ENCODE results near the gene PACS2. TPM values are rescaled to one million over a fixed set of nuclear protein-coding genes. Genes with fewer than 3 reads are reported as not detected.
"Not testable (repeated sequence)": the region's sequence is repeated elsewhere in the genome, so short reads cannot be mapped to it uniquely, and the experiment has no call there.

Gene PACS2
- total RNA-seq, 2 donors from 2014 or later = 55.0 to 59.7 TPM

DNA sequence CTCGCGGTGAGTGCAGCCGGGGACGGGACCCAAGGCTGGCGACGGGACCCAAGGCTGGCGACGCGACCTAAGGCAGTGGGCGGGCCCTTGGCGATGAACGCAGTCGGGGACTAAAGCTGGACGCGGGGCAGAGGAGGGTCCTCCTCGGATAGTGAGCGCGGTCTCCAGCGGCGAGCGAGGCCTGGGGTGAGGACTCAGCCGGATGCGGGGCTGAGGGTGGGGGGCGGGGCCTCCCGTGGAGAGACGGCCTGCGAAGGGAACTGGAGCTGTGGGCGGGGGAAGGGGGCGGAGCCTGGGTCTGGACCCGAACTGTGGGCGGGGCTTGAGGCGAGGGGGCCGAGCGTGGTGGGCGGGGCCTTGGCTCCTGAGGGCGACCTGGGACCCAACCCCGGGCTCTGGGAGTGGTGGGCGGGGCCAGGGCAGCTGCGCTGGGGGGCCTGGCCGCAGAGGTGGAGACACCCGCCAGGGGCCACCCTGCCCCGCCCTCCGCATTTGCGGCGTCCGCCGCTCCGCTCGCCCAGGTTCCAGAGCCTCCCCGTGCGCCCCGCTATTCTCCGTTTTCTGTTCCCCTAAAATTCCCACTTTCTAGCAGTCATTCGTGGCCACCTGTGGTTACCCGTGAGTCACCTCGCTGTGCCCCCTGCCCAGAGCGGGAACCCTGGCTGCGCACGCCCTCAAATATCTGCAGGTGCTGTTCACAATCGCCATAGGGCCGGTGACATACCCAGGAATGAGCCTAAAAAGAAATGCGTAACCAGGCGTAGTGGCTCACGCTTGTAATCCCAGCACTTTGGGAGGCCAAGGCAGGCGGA is 13.2 kb upstream of the PACS2 start:
- TF ChIP-seq, protein P1, sequence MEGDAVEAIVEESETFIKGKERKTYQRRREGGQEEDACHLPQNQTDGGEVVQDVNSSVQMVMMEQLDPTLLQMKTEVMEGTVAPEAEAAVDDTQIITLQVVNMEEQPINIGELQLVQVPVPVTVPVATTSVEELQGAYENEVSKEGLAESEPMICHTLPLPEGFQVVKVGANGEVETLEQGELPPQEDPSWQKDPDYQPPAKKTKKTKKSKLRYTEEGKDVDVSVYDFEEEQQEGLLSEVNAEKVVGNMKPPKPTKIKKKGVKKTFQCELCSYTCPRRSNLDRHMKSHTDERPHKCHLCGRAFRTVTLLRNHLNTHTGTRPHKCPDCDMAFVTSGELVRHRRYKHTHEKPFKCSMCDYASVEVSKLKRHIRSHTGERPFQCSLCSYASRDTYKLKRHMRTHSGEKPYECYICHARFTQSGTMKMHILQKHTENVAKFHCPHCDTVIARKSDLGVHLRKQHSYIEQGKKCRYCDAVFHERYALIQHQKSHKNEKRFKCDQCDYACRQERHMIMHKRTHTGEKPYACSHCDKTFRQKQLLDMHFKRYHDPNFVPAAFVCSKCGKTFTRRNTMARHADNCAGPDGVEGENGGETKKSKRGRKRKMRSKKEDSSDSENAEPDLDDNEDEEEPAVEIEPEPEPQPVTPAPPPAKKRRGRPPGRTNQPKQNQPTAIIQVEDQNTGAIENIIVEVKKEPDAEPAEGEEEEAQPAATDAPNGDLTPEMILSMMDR (IDR thresholded peaks at IDR 0.05) = no peak

DNA sequence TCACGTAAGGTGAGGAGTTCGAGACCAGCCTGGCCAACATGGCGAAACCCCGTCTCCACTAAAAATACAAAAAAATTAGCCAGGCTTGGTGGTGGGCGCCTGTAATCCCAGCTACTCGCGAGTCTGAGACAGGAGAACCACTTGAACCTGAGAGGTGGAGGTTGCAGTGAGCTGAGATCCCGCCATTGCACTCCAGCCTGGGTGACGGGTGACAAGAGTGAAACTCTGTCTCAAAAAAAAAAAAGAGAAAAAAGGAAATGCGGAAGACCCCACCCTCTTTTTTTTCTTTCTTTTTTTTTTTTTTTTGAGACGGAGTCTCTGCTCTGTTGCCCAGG is 12.7 kb upstream of the PACS2 start:
- Histone ChIP-seq H3K27ac (peak overlapping the region; percentile 96), H3K4me3 (peak overlapping the region; percentile 66 to 69), H3K4me1 (peaks cover 0 to 24% of the 10 kb centered on the region in 2 donors)
- not testable (repeated sequence) for H3K9me3 ChIP-seq; H3K27me3 ChIP-seq; DNase-seq (ENCODE audit: low spot score); H3K36me3 ChIP-seq

More for the DNA sequence above, 13.2 kb upstream of the PACS2 start:
- no peaks in the 10 kb centered on the region for H3K36me3 ChIP-seq
- H3K4me1 ChIP-seq = peaks cover 0 to 24% of the 10 kb centered on the region in 2 donors
- peak overlapping the region; percentile 96 for H3K27ac ChIP-seq
- peak; percentile 95 for DNase-seq (ENCODE audit: low spot score)
- H3K27me3 ChIP-seq = no peaks in the 10 kb centered on the region
- H3K4me3 ChIP-seq = peak overlapping the region; percentile 66 to 69
- no peaks in the 10 kb centered on the region for H3K9me3 ChIP-seq

DNA sequence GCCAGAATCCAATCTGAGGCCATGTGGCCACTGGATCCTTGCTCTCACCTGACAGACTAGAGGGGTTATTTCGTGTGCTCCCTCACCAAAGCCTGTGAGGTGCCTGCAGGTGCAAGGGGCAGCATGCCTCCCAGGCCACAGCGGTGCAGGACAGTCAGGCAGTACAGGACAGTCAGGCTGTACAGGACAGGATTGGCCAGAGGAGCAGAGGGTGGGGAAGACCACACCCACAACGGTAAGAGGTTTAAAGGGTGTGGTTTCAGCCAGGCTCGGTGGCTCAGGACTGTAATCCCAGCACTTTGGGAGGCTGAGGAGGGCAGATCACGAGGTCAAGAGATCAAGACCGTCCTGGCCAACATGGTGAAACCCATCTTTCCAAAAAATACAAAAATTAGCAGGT is 10.6 kb upstream of the PACS2 start:
- Histone ChIP-seq H3K9me3 (no peaks in the 10 kb centered on the region), H3K4me3 (no peak overlapping the region), H3K27ac (no peak overlapping the region), H3K4me1 (peaks cover 0 to 18% of the 10 kb centered on the region in 2 donors), H3K36me3 (no peaks in the 10 kb centered on the region), H3K27me3 (no peaks in the 10 kb centered on the region)
- no peak for DNase-seq (ENCODE audit: low spot score)
- TF ChIP-seq, protein P1 (IDR thresholded peaks at IDR 0.05) = no peak

DNA sequence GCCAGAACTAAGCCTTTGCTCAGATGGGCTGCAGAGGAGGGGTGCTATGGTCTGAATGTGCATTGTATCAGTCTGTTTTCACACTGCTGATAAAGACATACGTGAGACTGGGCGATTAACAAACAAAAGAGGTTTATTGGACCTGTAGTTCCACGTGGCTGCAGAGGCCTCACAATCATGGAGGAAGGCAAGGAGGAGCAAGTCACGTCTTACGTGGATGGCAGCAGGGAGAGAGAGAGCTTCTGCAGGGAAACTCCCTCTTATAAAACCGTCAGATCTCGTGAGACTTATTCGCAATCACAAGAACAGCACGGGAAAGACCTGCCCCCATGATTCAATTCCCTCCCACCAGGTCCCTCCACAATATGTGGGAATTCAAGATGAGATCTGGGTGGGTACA is 10.0 kb upstream of the PACS2 start:
- H3K9me3 ChIP-seq = no peaks in the 10 kb centered on the region
- no peak overlapping the region for H3K27ac ChIP-seq
- TF ChIP-seq, protein P1 (IDR thresholded peaks at IDR 0.05) = no peak
- no peak overlapping the region for H3K4me3 ChIP-seq
- no peaks in the 10 kb centered on the region for H3K36me3 ChIP-seq
- peaks cover 0 to 12% of the 10 kb centered on the region in 2 donors for H3K4me1 ChIP-seq
- no peak for DNase-seq (ENCODE audit: low spot score)
- H3K27me3 ChIP-seq = no peaks in the 10 kb centered on the region

DNA sequence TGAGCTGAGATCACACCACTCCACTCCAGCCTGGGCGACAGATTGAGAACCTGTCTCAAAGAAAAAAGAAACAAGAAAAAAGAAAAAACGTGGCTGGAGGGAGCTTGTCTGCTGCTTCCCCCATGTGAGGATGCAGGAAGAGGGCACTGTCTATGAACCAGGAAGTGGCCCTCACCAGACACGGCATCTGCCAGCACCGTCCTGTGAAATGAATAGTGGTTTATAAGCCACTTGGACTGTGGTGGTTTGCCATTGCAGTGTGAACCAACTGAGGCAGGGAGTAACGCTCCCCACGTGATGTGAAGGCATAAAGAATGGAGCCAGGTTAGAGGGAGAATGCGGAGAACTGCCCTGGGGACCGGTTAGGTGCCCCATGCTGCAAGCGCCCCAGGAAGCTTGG is 9.2 kb upstream of the PACS2 start:
- H3K27me3 ChIP-seq = no peaks in the 10 kb centered on the region
- H3K36me3 ChIP-seq = no peaks in the 10 kb centered on the region
- peaks cover 0 to 5% of the 10 kb centered on the region in 2 donors for H3K4me1 ChIP-seq
- H3K4me3 ChIP-seq = no peak overlapping the region
- no peaks in the 10 kb centered on the region for H3K9me3 ChIP-seq
- DNase-seq (ENCODE audit: low spot score) = no peak
- TF ChIP-seq, protein P1 (IDR thresholded peaks at IDR 0.05) = no peak
- H3K27ac ChIP-seq = no peak overlapping the region

DNA sequence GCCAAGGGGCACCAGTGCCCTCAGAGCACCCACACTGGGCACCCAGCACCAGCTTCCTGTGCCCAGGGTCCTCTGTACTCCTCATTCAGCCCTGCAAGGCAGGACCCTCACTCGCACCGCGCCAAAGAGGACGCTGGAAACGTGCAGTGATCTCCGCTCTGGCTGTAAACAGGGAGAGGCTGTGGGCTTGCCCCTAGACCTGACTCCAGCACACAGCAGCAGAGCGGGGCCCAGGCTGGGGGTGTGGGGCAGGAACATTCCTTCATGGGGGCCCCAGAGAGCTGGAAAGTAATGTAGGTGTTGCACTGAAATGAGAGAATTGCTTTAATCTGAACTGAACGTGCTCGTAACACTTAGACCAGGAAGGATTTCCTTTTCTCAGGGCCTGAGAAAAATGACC is 8.8 kb upstream of the PACS2 start:
- TF ChIP-seq, protein P1 (IDR thresholded peaks at IDR 0.05) = no peak
- H3K4me3 ChIP-seq = no peak overlapping the region
- H3K27ac ChIP-seq = no peak overlapping the region
- DNase-seq (ENCODE audit: low spot score) = no peak
- H3K27me3 ChIP-seq = no peaks in the 10 kb centered on the region
- no peaks in the 10 kb centered on the region for H3K9me3 ChIP-seq
- peaks cover 0 to 5% of the 10 kb centered on the region in 2 donors for H3K4me1 ChIP-seq
- H3K36me3 ChIP-seq = no peaks in the 10 kb centered on the region
